Measurements from ENCODE around the gene TMPRSS6. TPM values are rescaled to one million over a fixed set of nuclear protein-coding genes. Genes with fewer than 3 reads are reported as not detected.

TMPRSS6 gene
- total and polyA plus RNA-seq, 2 of the 13 experiments (the other 11 are each of a cell fraction or from before 2014, with no cell fraction given): 4.2 to 4.8 TPM

DNA sequence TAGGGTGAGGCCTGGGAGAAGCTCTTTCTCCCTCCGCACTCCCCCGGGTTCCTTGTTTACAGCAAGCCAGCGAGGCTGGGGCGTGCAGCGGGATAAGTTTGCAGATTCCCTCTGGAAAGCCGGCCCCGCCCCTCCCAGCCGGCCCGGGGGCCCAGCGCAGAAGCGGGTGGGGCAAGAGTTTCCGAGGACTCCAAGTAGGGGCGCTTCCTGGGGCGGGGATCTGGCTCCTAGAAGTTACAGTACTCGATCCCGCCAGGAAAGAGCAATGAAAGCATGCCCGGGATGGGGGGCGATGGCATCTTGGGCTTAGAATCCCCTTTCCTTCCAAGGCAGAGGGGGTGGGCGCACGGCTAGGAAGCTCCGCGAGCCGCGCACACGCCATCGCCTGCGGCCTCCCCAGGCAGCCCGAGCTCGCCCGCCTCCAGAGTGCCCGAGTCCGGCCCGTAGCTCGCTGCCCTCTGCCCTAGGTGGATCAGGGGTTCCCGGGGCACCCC is 90.7 kb downstream of the TMPRSS6 start (continued):
- TF ChIP-seq, protein P1, sequence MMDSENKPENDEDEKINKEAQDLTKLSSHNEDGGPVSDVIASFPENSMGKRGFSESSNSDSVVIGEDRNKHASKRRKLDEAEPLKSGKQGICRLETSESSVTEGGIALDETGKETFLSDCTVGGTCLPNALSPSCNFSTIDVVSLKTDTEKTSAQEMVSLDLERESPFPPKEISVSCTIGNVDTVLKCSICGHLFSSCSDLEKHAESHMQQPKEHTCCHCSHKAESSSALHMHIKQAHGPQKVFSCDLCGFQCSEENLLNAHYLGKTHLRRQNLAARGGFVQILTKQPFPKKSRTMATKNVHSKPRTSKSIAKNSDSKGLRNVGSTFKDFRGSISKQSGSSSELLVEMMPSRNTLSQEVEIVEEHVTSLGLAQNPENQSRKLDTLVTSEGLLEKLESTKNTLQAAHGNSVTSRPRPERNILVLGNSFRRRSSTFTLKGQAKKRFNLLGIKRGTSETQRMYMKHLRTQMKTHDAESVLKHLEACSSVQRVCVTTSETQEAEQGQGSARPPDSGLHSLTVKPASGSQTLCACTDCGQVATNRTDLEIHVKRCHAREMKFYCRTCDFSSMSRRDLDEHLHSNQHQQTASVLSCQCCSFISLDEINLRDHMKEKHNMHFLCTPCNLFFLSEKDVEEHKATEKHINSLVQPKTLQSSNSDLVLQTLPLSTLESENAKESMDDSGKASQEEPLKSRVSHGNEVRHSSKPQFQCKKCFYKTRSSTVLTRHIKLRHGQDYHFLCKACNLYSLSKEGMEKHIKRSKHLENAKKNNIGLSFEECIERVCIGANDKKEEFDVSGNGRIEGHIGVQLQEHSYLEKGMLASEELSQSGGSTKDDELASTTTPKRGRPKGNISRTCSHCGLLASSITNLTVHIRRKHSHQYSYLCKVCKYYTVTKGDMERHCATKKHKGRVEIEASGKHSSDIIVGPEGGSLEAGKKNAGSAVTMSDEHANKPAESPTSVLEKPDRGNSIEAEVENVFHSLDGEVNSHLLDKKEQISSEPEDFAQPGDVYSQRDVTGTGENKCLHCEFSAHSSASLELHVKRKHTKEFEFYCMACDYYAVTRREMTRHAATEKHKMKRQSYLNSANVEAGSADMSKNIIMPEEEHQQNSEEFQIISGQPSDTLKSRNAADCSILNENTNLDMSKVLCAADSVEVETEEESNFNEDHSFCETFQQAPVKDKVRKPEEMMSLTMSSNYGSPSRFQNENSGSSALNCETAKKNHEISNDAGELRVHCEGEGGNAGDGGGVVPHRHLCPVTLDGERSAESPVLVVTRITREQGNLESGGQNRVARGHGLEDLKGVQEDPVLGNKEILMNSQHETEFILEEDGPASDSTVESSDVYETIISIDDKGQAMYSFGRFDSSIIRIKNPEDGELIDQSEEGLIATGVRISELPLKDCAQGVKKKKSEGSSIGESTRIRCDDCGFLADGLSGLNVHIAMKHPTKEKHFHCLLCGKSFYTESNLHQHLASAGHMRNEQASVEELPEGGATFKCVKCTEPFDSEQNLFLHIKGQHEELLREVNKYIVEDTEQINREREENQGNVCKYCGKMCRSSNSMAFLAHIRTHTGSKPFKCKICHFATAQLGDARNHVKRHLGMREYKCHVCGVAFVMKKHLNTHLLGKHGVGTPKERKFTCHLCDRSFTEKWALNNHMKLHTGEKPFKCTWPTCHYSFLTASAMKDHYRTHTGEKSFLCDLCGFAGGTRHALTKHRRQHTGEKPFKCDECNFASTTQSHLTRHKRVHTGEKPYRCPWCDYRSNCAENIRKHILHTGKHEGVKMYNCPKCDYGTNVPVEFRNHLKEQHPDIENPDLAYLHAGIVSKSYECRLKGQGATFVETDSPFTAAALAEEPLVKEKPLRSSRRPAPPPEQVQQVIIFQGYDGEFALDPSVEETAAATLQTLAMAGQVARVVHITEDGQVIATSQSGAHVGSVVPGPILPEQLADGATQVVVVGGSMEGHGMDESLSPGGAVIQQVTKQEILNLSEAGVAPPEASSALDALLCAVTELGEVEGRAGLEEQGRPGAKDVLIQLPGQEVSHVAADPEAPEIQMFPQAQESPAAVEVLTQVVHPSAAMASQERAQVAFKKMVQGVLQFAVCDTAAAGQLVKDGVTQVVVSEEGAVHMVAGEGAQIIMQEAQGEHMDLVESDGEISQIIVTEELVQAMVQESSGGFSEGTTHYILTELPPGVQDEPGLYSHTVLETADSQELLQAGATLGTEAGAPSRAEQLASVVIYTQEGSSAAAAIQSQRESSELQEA (CRISPR knock-in tag; IDR thresholded peaks at IDR 0.05; ENCODE audit: not compliant biosample characterization): peak; percentile 56
- TF ChIP-seq ZNF337 (CRISPR knock-in tag; IDR thresholded peaks at IDR 0.05; ENCODE audit: borderline replicate concordance, low read depth): 0 out of 2 replicates have a peak, but pooled peaks have one; percentile 48
- TF ChIP-seq, protein P2, sequence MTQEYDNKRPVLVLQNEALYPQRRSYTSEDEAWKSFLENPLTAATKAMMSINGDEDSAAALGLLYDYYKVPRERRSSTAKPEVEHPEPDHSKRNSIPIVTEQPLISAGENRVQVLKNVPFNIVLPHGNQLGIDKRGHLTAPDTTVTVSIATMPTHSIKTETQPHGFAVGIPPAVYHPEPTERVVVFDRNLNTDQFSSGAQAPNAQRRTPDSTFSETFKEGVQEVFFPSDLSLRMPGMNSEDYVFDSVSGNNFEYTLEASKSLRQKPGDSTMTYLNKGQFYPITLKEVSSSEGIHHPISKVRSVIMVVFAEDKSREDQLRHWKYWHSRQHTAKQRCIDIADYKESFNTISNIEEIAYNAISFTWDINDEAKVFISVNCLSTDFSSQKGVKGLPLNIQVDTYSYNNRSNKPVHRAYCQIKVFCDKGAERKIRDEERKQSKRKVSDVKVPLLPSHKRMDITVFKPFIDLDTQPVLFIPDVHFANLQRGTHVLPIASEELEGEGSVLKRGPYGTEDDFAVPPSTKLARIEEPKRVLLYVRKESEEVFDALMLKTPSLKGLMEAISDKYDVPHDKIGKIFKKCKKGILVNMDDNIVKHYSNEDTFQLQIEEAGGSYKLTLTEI (CRISPR knock-in tag; conservative IDR thresholded peaks at IDR 0.05): no peak
- TF ChIP-seq, protein P3, sequence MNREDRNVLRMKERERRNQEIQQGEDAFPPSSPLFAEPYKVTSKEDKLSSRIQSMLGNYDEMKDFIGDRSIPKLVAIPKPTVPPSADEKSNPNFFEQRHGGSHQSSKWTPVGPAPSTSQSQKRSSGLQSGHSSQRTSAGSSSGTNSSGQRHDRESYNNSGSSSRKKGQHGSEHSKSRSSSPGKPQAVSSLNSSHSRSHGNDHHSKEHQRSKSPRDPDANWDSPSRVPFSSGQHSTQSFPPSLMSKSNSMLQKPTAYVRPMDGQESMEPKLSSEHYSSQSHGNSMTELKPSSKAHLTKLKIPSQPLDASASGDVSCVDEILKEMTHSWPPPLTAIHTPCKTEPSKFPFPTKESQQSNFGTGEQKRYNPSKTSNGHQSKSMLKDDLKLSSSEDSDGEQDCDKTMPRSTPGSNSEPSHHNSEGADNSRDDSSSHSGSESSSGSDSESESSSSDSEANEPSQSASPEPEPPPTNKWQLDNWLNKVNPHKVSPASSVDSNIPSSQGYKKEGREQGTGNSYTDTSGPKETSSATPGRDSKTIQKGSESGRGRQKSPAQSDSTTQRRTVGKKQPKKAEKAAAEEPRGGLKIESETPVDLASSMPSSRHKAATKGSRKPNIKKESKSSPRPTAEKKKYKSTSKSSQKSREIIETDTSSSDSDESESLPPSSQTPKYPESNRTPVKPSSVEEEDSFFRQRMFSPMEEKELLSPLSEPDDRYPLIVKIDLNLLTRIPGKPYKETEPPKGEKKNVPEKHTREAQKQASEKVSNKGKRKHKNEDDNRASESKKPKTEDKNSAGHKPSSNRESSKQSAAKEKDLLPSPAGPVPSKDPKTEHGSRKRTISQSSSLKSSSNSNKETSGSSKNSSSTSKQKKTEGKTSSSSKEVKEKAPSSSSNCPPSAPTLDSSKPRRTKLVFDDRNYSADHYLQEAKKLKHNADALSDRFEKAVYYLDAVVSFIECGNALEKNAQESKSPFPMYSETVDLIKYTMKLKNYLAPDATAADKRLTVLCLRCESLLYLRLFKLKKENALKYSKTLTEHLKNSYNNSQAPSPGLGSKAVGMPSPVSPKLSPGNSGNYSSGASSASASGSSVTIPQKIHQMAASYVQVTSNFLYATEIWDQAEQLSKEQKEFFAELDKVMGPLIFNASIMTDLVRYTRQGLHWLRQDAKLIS (CRISPR knock-in tag; IDR thresholded peaks at IDR 0.05): no peak
- no peak for TF ChIP-seq ZMAT3 (CRISPR knock-in tag; conservative IDR thresholded peaks at IDR 0.05)
- TF ChIP-seq ZSCAN21 (CRISPR knock-in tag; IDR thresholded peaks at IDR 0.05; ENCODE audit: borderline replicate concordance): peak; percentile 27; the same call in 1 of the 2 replicates
- TF ChIP-seq EZH2 (conservative IDR thresholded peaks at IDR 0.05; ENCODE audit: low read depth, low read length): no peak
- TF ChIP-seq, protein P4, sequence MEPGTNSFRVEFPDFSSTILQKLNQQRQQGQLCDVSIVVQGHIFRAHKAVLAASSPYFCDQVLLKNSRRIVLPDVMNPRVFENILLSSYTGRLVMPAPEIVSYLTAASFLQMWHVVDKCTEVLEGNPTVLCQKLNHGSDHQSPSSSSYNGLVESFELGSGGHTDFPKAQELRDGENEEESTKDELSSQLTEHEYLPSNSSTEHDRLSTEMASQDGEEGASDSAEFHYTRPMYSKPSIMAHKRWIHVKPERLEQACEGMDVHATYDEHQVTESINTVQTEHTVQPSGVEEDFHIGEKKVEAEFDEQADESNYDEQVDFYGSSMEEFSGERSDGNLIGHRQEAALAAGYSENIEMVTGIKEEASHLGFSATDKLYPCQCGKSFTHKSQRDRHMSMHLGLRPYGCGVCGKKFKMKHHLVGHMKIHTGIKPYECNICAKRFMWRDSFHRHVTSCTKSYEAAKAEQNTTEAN (CRISPR knock-in tag; conservative IDR thresholded peaks at IDR 0.05): peak; percentile 22; the same call in 1 of the 2 replicates
- no peak for TF ChIP-seq SALL2 (CRISPR knock-in tag; IDR thresholded peaks at IDR 0.05)
- no peak for TF ChIP-seq PHF20 (CRISPR knock-in tag; IDR thresholded peaks at IDR 0.05)
- TF ChIP-seq SRY (CRISPR knock-in tag; IDR thresholded peaks at IDR 0.05): 0 out of 2 replicates have a peak, but pooled peaks have one; percentile 41
- no peak; the same call in 1 of the 2 replicates for TF ChIP-seq SIN3A (IDR thresholded peaks at IDR 0.05; ENCODE audit: borderline replicate concordance, low read depth, low read length)
